Muscle layer of duodenum (tissue), 2 donors: Measurements from ENCODE around the gene FOSB.
A peak's percentile ranks its signal among the peaks of the same experiment; 100 is the strongest.

ENCODE experiments used
- H3K27ac ChIP-seq: one replicate; pipeline ENCODE4 v1.7.0; 2013; ENCODE audit warnings: mild to moderate bottlenecking, low read length
- H3K27me3 ChIP-seq: one replicate; pipeline ENCODE4 v1.7.0; 2013; ENCODE audit warnings: low read depth, mild to moderate bottlenecking, control low read depth, low read length
- H3K36me3 ChIP-seq, 2 donors: one replicate each; pipeline ENCODE4 v1.7.0; 2013; ENCODE audit warnings: low read length in 2 of 2, control low read depth in 1 of 2, mild to moderate bottlenecking in 1 of 2; ENCODE audit not compliant: insufficient read depth in 2 of 2, control insufficient read depth in 1 of 2
- H3K4me1 ChIP-seq, 2 donors: one replicate each; pipeline ENCODE4 v1.7.0; 2013; ENCODE audit warnings: low read length in 2 of 2, mild to moderate bottlenecking in 2 of 2, control low read depth in 1 of 2, moderate library complexity in 1 of 2; ENCODE audit not compliant: insufficient read depth in 2 of 2, control insufficient read depth in 1 of 2
- H3K4me3 ChIP-seq, 2 donors: one replicate each; pipeline ENCODE4 v1.7.0; 2013; ENCODE audit warnings: low read length in 2 of 2, low read depth in 1 of 2, mild to moderate bottlenecking in 1 of 2
- H3K9me3 ChIP-seq, 2 donors: one replicate each; pipeline ENCODE4 v1.7.0; 2013; ENCODE audit warnings: low read length in 2 of 2, control low read depth in 1 of 2, mild to moderate bottlenecking in 1 of 2; ENCODE audit not compliant: control insufficient read depth in 1 of 2
- donor health status: healthy.

Gene FOSB

DNA sequence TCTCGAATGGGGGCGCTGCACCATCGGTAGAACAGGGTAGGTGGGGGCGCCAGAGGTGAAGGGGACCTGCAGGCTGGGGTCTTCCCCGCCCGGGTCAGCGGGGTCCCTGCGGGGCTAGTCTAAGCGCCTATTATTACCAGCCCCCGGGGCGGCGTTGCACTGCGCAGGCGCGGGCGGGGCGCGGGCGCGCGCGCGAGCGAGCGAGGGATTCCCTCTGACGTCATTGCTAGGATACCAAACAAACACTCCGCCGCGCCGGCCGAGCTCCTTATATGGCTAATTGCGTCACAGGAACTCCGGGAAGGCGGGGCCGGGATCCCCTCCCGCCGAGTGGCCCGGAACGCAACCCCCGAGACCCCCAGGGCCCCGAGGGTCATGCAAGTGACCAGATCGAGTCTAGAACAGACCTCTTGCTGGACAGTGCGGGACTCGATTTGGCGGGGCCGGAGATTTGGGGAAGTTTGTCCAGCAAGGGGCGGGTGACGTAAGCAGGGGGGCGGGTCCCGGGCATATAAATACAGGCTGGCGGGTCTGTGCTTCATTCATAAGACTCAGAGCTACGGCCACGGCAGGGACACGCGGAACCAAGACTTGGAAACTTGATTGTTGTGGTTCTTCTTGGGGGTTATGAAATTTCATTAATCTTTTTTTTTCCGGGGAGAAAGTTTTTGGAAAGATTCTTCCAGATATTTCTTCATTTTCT, at the start of gene FOSB:
TSS of gene FOSB (plus strand) at position 541 of the 703 bp plus-strand sequence. CDS start 591 bp downstream, outside the sequence.
- no peaks in the 10 kb centered on the region for H3K27me3 ChIP-seq

GRCh38 chr19:45418802-45419201, 49.0 kb upstream of the FOSB start:
- no peak overlapping the region for H3K27ac ChIP-seq
- H3K4me1 ChIP-seq, result peaks cover 0 to 17% of the 10 kb centered on the region in 2 donors
- H3K27me3 ChIP-seq, result no peaks in the 10 kb centered on the region
- H3K4me3 ChIP-seq, result no peak overlapping the region
- no peaks in the 10 kb centered on the region for H3K9me3 ChIP-seq
- H3K36me3 ChIP-seq, result peaks cover 4 to 7% of the 10 kb centered on the region in 2 donors

More for the DNA sequence above, at the start of gene FOSB:
- H3K4me3 ChIP-seq, result peak within 1 kb of the TSS; percentile 92 to 95
- peak within 1 kb of the TSS; percentile 90 for H3K27ac ChIP-seq
- no peaks in the 10 kb centered on the region for H3K9me3 ChIP-seq
- H3K4me1 ChIP-seq, result peaks cover 0 to 26% of the 10 kb centered on the region in 2 donors
- peaks cover 14 to 16% of the 10 kb centered on the region in 2 donors for H3K36me3 ChIP-seq

DNA sequence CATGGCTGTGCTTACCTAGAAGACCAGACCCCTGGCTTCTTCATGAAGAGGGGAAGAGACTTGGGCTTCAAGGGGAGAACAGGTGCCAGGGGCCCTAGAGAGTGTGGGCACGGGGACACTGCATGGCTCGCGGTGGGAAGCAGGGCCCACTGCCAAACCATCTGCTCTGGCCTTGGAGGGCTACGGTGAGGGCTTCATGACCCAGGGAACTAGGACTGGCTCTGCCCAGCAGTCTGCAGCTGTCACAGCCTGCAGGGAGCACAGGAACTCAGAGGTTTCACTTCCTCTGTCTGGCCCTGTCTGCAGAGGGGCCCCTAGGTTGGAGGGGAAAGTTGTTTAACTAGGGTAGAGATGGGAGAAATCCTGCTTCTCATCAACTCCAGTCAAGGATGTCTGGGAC, 48.4 kb upstream of the FOSB start:
- Histone ChIP-seq H3K27me3 (no peaks in the 10 kb centered on the region), H3K4me1 (peaks cover 0 to 16% of the 10 kb centered on the region in 2 donors), H3K4me3 (no peak overlapping the region), H3K9me3 (no peaks in the 10 kb centered on the region), H3K36me3 (peaks cover 0 to 5% of the 10 kb centered on the region in 2 donors), H3K27ac (no peak overlapping the region)

DNA sequence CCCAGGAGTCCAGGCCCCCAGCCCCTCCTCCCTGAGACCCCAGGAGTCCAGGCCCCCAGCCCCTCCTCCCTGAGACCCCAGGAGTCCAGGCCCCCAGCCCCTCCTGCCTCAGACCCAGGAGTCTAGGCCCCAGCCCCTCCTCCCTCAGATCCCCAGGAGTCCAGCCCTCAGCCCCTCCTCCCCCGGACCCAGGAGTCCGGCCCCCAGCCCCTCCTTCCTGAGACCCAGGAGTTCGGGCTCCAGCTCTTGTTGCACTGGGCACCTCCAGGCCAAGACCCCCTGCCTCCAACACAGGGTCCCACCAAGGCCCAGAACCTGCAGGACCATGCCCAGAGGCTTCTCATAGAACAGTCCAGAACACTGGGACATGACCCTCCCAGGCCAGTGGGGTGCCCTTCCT, 47.9 kb upstream of the FOSB start:
- no peak overlapping the region for H3K27ac ChIP-seq
- no peaks in the 10 kb centered on the region for H3K27me3 ChIP-seq
- H3K4me1 ChIP-seq, result peaks cover 0 to 16% of the 10 kb centered on the region in 2 donors
- no peak overlapping the region for H3K4me3 ChIP-seq
- no peaks in the 10 kb centered on the region for H3K9me3 ChIP-seq
- no peaks in the 10 kb centered on the region for H3K36me3 ChIP-seq

- peaks cover 0 to 16% of the 10 kb centered on the region in 2 donors for H3K4me1 ChIP-seq
- H3K27me3 ChIP-seq, result no peaks in the 10 kb centered on the region
- no peak overlapping the region for H3K4me3 ChIP-seq
- H3K27ac ChIP-seq, result no peak overlapping the region
- H3K36me3 ChIP-seq, result no peaks in the 10 kb centered on the region
- H3K9me3 ChIP-seq, result no peaks in the 10 kb centered on the region
Observed at GRCh38 chr19:45420356-45420755, 47.4 kb upstream of the FOSB start.

DNA sequence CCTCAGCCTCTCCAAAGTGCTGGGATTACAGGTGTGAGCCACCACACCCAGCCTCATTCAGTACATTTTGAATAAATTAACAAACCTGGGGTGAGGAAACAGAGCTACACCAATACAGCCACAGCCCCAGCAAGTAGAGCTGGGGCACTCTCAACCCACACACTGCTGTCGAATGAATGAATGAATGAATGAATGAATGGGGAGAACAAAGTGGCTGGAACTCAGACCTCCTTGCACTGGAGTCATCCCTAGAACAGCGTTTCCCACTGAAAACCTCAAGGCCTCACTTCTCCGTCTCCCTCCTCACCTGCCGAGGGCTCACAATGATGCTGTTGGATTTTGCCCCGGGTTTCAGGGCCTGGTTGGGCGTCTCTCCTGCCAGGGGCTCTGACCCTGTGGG, 46.9 kb upstream of the FOSB start:
- peaks cover 0 to 16% of the 10 kb centered on the region in 2 donors for H3K4me1 ChIP-seq
- H3K9me3 ChIP-seq, result no peaks in the 10 kb centered on the region
- H3K4me3 ChIP-seq, result no peak overlapping the region
- H3K27me3 ChIP-seq, result no peaks in the 10 kb centered on the region
- no peaks in the 10 kb centered on the region for H3K36me3 ChIP-seq
- H3K27ac ChIP-seq, result no peak overlapping the region

DNA sequence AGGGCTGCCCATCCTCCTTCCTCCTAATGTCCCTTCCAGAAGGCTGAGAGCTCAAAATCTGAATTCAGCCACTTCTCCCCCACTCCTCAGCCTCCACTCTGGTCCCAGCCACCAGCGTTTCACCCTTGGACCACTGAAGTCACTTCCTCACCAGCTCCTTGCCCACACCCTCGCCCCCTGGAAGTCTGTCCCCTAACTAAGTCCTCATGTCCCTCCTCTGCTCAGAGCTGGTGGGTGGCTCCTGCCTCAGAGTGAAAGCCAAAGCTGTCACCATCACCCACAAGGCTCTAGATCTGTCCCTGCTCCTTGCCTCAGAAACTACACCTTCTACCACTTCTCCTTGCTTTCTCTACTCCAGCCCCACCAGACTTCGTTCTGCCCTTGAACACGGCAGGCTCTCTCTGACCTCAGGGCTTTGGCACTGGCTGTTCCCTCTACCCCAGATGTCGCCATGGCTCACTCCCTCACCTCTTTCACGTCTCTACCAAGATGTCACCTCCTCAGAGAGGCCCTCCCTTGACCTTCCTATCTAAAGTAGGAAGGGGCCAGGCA, 45.8 kb upstream of the FOSB start:
- Histone ChIP-seq H3K27me3 (no peaks in the 10 kb centered on the region), H3K36me3 (no peaks in the 10 kb centered on the region), H3K4me1 (peaks cover 0 to 12% of the 10 kb centered on the region in 2 donors), H3K27ac (no peak overlapping the region), H3K4me3 (no peak overlapping the region), H3K9me3 (no peaks in the 10 kb centered on the region)

GRCh38 chr19:45423033-45423588, 44.7 kb upstream of the FOSB start:
- H3K27ac ChIP-seq, result peak overlapping the region; percentile 67
- H3K9me3 ChIP-seq, result no peaks in the 10 kb centered on the region
- peak overlapping the region; percentile 74 to 81 for H3K4me3 ChIP-seq
- H3K27me3 ChIP-seq, result no peaks in the 10 kb centered on the region
- no peaks in the 10 kb centered on the region for H3K36me3 ChIP-seq
- H3K4me1 ChIP-seq, result peaks cover 0 to 12% of the 10 kb centered on the region in 2 donors

GRCh38 chr19:45423589-45424190, 44.1 kb upstream of the FOSB start, which contains the start of gene ERCC1:
TSS of gene ERCC1 (minus strand) at chr19:45423917. CDS start at chr19:45423374, 543 bp downstream.
- peak within 1 kb of the TSS; percentile 99 for H3K27ac ChIP-seq
- no peaks in the 10 kb centered on the region for H3K36me3 ChIP-seq
- peak within 1 kb of the TSS; percentile 74 to 81 for H3K4me3 ChIP-seq
- no peaks in the 10 kb centered on the region for H3K27me3 ChIP-seq
- peaks cover 0 to 12% of the 10 kb centered on the region in 2 donors for H3K4me1 ChIP-seq
- H3K9me3 ChIP-seq, result no peaks in the 10 kb centered on the region

DNA sequence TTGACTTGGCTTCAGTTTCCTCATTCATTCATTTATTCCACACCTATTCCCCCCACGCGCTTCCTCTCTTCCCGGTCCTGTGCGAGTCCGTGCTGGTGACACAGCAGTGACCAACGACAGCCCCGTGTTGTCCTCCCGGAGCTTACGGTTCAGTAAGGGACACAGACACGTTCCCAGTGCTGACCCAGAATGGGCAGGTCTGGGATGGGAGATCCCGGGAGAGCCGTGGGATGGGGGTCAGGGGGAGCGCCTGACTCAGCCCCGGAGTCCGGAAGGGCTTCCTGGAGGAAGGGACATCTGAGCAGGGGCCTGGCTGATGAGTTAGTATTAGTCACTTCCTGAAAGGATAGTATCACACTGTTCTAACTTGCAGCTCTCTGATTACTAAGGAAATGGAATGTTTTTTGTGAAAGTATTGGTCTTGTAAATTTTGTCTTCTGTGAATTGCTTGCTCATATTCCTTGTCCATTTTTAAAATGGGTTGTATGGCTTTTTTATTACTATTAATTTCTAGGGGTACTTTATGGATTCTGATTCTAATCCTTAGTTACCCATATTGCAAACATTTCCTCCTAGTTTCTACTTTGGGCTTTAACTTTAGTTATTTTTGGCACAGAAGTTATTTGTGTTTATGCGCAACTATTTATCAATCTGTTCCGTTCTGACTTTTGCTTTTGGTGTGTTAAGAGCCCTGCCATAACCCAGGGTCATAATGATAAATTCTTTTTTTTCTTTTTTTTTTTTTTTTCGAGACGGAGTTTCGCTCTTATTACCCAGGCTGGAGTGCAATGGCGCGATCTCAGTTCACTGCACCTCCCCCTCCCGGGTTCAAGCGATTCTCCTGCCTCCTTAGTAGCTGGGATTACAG, 43.4 kb upstream of the FOSB start:
- H3K9me3 ChIP-seq, result no peaks in the 10 kb centered on the region
- H3K4me3 ChIP-seq, result peak overlapping the region; percentile 74 to 81
- no peaks in the 10 kb centered on the region for H3K36me3 ChIP-seq
- peaks cover 0 to 12% of the 10 kb centered on the region in 2 donors for H3K4me1 ChIP-seq
- no peaks in the 10 kb centered on the region for H3K27me3 ChIP-seq
- H3K27ac ChIP-seq, result peak overlapping the region; percentile 99
